ENCODE measurements around the gene DCDC2.
"Not testable (repeated sequence)": the region's sequence is repeated elsewhere in the genome, so short reads cannot be mapped to it uniquely, and the experiment has no call there.

Gene DCDC2

GRCh38 chr6:24240943-24241342, 116.9 kb downstream of the DCDC2 start:
- TF ChIP-seq CTCF (IDR thresholded peaks at IDR 0.05): no peak
- no peak for DNase-seq (ENCODE audit: low spot score)
- no peak overlapping the region for H3K27ac ChIP-seq
- H3K4me3 ChIP-seq: no peak overlapping the region

GRCh38 chr6:24240380-24240928, 117.4 kb downstream of the DCDC2 start:
- no peak for TF ChIP-seq CTCF (IDR thresholded peaks at IDR 0.05)
- no peak for DNase-seq (ENCODE audit: low spot score)
- Histone ChIP-seq H3K4me3 (no peak overlapping the region), H3K27ac (no peak overlapping the region)

- Histone ChIP-seq H3K27ac (no peak overlapping the region), H3K4me3 (no peak overlapping the region)
- no peak for TF ChIP-seq CTCF (IDR thresholded peaks at IDR 0.05)
- no peak for DNase-seq (ENCODE audit: low spot score)
These were observed 119.2 kb downstream of the DCDC2 start for GRCh38 chr6:24238700-24239099.

GRCh38 chr6:24236779-24237178, 121.1 kb downstream of the DCDC2 start:
- not testable (repeated sequence) for H3K27ac ChIP-seq; H3K4me3 ChIP-seq; DNase-seq (ENCODE audit: low spot score)

GRCh38 chr6:24233813-24234442, 123.9 kb downstream of the DCDC2 start:
- no peak for TF ChIP-seq CTCF (IDR thresholded peaks at IDR 0.05)
- DNase-seq (ENCODE audit: low spot score): no peak
- no peak overlapping the region for H3K27ac ChIP-seq
- no peak overlapping the region for H3K4me3 ChIP-seq

GRCh38 chr6:24231438-24231977, 126.4 kb downstream of the DCDC2 start:
- Histone ChIP-seq H3K27ac (no peak overlapping the region), H3K4me3 (no peak overlapping the region)
- DNase-seq (ENCODE audit: low spot score): no peak
- no peak for TF ChIP-seq CTCF (IDR thresholded peaks at IDR 0.05)

GRCh38 chr6:24229696-24230405, 128.0 kb downstream of the DCDC2 start:
- Histone ChIP-seq H3K4me3 (no peak overlapping the region), H3K27ac (no peak overlapping the region)
- no peak for TF ChIP-seq CTCF (IDR thresholded peaks at IDR 0.05)
- DNase-seq (ENCODE audit: low spot score): no peak
